Activated T-helper 17 cell treated with anti-CD3 and anti-CD28 coated beads, Interleukin-2, amount 50 U/mL, for 72 hours (primary cell): ENCODE measurements around the gene CAMK2A. TPM values are rescaled to one million over a fixed set of nuclear protein-coding genes. Genes with fewer than 3 reads are reported as not detected.
A peak's percentile ranks its signal among the peaks of the same experiment; 100 is the strongest.

Experiments used
- ATAC-seq: fragments of 150-1000 bp; cut with Tn5 transposase; replicated peaks from 2 replicates; pipeline ENCODE4 v1.10.0; 2021; ENCODE audit warnings: mild to moderate bottlenecking, moderate library complexity
- H3K27ac Mint-ChIP-seq: one replicate; pipeline ENCODE4 v1.8.0; 2022; ENCODE audit warnings: mixed read lengths
- H3K27me3 Mint-ChIP-seq: one replicate; pipeline ENCODE4 v1.8.0; 2022; ENCODE audit warnings: mixed read lengths
- H3K36me3 Mint-ChIP-seq: one replicate; pipeline ENCODE4 v1.8.0; 2022; ENCODE audit warnings: low read depth, mild to moderate bottlenecking, mixed read lengths
- H3K4me1 Mint-ChIP-seq: one replicate; pipeline ENCODE4 v1.8.0; 2022; ENCODE audit warnings: mixed read lengths
- H3K4me3 Mint-ChIP-seq: one replicate; pipeline ENCODE4 v1.8.0; 2022; ENCODE audit warnings: mild to moderate bottlenecking, mixed read lengths
- H3K9me3 Mint-ChIP-seq: one replicate; pipeline ENCODE4 v1.8.0; 2022; ENCODE audit warnings: mixed read lengths
- total RNA-seq, 2 donors: library from RNA; stranded (reverse); gene quantifications; one replicate each; pipeline ENCODE4 v1.2.3, GENCODE V29; 2022

The CAMK2A gene
- total RNA-seq, 2 donors from 2014 or later = not detected

DNA sequence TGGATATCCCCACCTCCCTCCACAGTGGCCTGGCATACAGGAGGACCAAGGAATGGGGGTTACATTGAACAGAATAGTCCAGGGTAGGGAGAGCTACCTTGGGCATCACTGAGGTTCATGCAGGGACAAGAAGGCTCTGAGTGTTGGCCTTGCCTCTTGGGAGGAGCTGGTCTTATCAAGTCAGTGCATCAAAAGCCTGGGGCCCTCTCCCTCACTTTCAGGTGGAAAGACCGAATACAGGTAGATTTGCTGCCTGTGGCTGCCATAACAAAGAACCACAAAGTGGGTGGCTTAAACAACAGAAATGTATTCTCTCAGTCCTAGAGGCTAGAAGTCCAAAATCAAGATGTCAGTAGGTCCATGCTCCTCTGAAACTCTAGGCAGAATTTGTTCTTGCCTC is 31.6 kb upstream of the CAMK2A start:
- no peaks in the 10 kb centered on the region for H3K4me1 Mint-ChIP-seq
- no peaks in the 10 kb centered on the region for H3K9me3 Mint-ChIP-seq
- no peak overlapping the region for H3K27ac Mint-ChIP-seq
- no peaks in the 10 kb centered on the region for H3K36me3 Mint-ChIP-seq
- peaks cover 5% of the 10 kb centered on the region for H3K27me3 Mint-ChIP-seq
- no peak overlapping the region for H3K4me3 Mint-ChIP-seq
- ATAC-seq = no peak

GRCh38 chr5:150320044-150320613 is 30.6 kb upstream of the CAMK2A start:
- Mint-ChIP-seq H3K4me3 (no peak overlapping the region), H3K4me1 (no peaks in the 10 kb centered on the region), H3K27ac (no peak overlapping the region), H3K36me3 (no peaks in the 10 kb centered on the region), H3K27me3 (peaks cover 5% of the 10 kb centered on the region), H3K9me3 (no peaks in the 10 kb centered on the region)
- ATAC-seq = no peak

GRCh38 chr5:150319484-150319790 is 29.9 kb upstream of the CAMK2A start:
- Mint-ChIP-seq H3K9me3 (no peaks in the 10 kb centered on the region), H3K27ac (no peak overlapping the region), H3K36me3 (no peaks in the 10 kb centered on the region), H3K4me3 (no peak overlapping the region), H3K4me1 (no peaks in the 10 kb centered on the region), H3K27me3 (peaks cover 5% of the 10 kb centered on the region)
- ATAC-seq = no peak

- H3K4me1 Mint-ChIP-seq = no peaks in the 10 kb centered on the region
- H3K27ac Mint-ChIP-seq = no peak overlapping the region
- no peaks in the 10 kb centered on the region for H3K9me3 Mint-ChIP-seq
- no peak overlapping the region for H3K4me3 Mint-ChIP-seq
- no peak for ATAC-seq
- H3K36me3 Mint-ChIP-seq = no peaks in the 10 kb centered on the region
- H3K27me3 Mint-ChIP-seq = peaks cover 5% of the 10 kb centered on the region
Measured at GRCh38 chr5:150318613-150319483, 29.3 kb upstream of the CAMK2A start.

- no peaks in the 10 kb centered on the region for H3K9me3 Mint-ChIP-seq
- H3K27me3 Mint-ChIP-seq = peaks cover 5% of the 10 kb centered on the region
- no peak overlapping the region for H3K4me3 Mint-ChIP-seq
- ATAC-seq = peak; percentile 83
- H3K36me3 Mint-ChIP-seq = no peaks in the 10 kb centered on the region
- H3K4me1 Mint-ChIP-seq = no peaks in the 10 kb centered on the region
- no peak overlapping the region for H3K27ac Mint-ChIP-seq
Measured at GRCh38 chr5:150317048-150318003, 27.8 kb upstream of the CAMK2A start.

- Mint-ChIP-seq H3K36me3 (no peaks in the 10 kb centered on the region), H3K27ac (no peak overlapping the region), H3K9me3 (no peaks in the 10 kb centered on the region), H3K4me3 (no peak overlapping the region), H3K4me1 (no peaks in the 10 kb centered on the region), H3K27me3 (peaks cover 5% of the 10 kb centered on the region)
- no peak for ATAC-seq
Measured at GRCh38 chr5:150316320-150316719, 26.7 kb upstream of the CAMK2A start.

DNA sequence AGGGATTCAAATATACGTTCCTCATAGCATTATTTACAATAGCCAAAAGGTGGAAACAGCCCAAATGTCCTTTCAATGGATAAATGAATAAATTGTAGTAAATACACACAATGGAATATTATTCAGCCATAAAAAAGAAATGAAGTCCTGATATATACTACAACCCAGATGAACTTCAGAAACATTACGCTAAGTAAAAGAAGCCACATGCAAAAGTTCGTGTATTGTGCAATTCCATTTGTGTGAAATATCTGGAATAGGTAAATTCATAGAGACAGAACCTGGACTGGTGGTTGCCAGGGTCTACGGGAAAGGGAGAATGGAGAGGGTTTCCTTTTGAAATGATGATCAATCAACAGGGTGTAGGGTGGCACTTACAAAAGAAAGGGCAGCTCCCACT is 25.7 kb upstream of the CAMK2A start:
- ATAC-seq = no peak

DNA sequence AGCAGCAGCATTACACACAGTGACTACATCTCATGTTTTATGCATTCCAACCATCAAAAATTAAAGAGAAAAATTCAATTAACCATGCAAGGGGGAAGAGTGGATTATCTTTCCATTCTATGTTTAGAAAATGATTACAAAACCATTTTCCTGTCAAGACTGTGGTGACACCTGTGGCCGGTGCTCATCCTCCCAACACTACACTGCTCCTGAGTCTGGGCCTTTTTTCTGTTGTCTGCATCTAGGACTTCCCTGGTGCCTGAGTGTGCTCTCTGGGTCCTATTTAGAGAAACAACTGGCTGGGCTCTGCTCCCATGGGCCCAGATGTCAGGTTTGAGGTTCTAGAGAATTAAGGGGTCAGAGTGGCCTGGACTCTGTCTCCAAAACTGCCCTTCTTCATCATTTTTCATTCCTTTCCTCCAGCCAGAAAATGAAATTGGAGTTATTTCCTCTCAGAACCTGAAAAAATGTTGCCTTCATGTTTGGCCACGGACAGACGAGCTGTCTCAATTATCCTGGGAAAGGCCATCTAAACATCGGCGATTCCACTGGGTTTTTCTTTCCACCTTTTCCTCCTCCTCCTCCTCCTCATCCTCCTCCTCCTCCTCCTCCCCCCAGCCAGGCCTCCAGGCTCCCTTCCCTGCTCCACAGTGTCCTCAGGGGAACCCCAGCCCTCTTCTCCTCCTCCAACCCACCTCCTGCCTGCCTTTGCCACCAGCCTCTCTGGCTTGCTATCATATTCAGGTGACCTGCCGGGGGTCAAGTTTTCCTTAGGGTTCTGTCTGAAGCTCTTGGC is 24.5 kb upstream of the CAMK2A start:
- no peak overlapping the region for H3K27ac Mint-ChIP-seq

More for the DNA sequence above, 25.7 kb upstream of the CAMK2A start:
- Mint-ChIP-seq H3K4me3 (no peak overlapping the region), H3K27ac (no peak overlapping the region), H3K4me1 (no peaks in the 10 kb centered on the region), H3K36me3 (no peaks in the 10 kb centered on the region), H3K9me3 (no peaks in the 10 kb centered on the region), H3K27me3 (peaks cover 5% of the 10 kb centered on the region)

GRCh38 chr5:150313501-150313900 is 23.9 kb upstream of the CAMK2A start:
- no peaks in the 10 kb centered on the region for H3K4me1 Mint-ChIP-seq

More for the DNA sequence above, 24.5 kb upstream of the CAMK2A start:
- no peaks in the 10 kb centered on the region for H3K36me3 Mint-ChIP-seq
- H3K27me3 Mint-ChIP-seq = peaks cover 5% of the 10 kb centered on the region
- no peak overlapping the region for H3K4me3 Mint-ChIP-seq
- no peak for ATAC-seq
- H3K9me3 Mint-ChIP-seq = no peaks in the 10 kb centered on the region
- no peaks in the 10 kb centered on the region for H3K4me1 Mint-ChIP-seq

DNA sequence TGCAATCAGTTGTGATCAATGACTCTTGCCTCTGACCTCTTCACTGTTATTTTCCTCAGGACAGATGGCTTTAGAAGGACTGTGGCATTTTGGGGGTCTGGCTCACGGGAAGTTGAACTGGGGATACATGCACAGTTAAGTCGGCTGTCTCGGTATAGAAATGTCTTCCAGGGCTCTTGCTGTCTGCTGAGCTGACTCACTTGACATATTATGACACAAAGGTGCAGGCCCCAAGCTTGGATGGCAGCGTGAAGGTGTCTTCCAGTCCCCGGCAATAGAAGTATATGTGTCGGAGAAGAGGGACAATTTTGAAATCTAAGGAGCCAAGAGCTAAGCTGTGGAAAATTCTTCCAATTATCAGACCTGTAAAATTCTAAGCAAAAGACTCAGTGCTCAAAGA is 22.9 kb upstream of the CAMK2A start:
- ATAC-seq = no peak

More at GRCh38 chr5:150313501-150313900, 23.9 kb upstream of the CAMK2A start:
- Mint-ChIP-seq H3K9me3 (no peaks in the 10 kb centered on the region), H3K4me3 (no peak overlapping the region), H3K27me3 (peaks cover 3% of the 10 kb centered on the region), H3K36me3 (no peaks in the 10 kb centered on the region), H3K27ac (no peak overlapping the region)
- ATAC-seq = no peak

DNA sequence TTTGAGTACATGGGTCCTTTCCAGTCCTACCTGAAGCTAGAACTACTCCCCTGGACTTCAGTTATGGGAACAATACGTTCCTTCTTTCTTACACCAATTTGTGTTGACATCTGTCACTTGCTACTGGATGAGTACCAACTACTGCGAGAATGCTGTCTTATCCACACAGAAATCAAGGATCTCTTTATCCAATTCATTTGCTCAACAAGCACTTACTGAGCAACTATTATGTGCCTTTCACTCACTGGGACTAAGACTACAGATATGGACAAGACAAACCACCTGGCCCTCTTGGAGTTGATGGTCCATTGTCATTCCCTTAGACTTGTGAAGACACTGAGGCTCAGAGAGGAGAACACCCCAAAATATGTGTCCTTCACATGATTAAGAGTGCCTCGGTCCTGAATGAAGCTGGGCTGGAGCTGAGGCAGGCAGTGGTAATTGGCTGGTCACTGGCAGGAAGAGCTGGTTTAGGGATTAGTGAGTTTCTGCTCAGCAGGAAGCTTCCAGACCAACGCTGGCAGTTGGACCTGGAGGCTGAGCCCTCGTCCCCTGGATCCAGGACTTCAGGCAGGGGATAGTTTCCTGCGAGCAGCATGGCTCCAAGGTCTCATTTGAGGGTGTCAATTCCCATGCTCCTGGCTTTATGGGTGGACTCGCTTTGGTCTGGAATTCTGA is 21.6 kb upstream of the CAMK2A start:
- H3K9me3 Mint-ChIP-seq = no peaks in the 10 kb centered on the region
- H3K4me3 Mint-ChIP-seq = no peak overlapping the region
- no peaks in the 10 kb centered on the region for H3K36me3 Mint-ChIP-seq
- no peaks in the 10 kb centered on the region for H3K4me1 Mint-ChIP-seq
- no peak for ATAC-seq
- no peak overlapping the region for H3K27ac Mint-ChIP-seq
- no peaks in the 10 kb centered on the region for H3K27me3 Mint-ChIP-seq

More for the DNA sequence above, 22.9 kb upstream of the CAMK2A start:
- H3K27me3 Mint-ChIP-seq = no peaks in the 10 kb centered on the region
- no peak overlapping the region for H3K4me3 Mint-ChIP-seq
- H3K36me3 Mint-ChIP-seq = no peaks in the 10 kb centered on the region
- H3K9me3 Mint-ChIP-seq = no peaks in the 10 kb centered on the region
- H3K4me1 Mint-ChIP-seq = no peaks in the 10 kb centered on the region
- H3K27ac Mint-ChIP-seq = no peak overlapping the region

GRCh38 chr5:150310246-150310645 is 20.7 kb upstream of the CAMK2A start:
- Mint-ChIP-seq H3K4me3 (no peak overlapping the region), H3K4me1 (no peaks in the 10 kb centered on the region), H3K9me3 (no peaks in the 10 kb centered on the region), H3K27me3 (no peaks in the 10 kb centered on the region), H3K27ac (no peak overlapping the region), H3K36me3 (no peaks in the 10 kb centered on the region)
- ATAC-seq = no peak

- H3K36me3 Mint-ChIP-seq = no peaks in the 10 kb centered on the region
- ATAC-seq = no peak
- no peak overlapping the region for H3K27ac Mint-ChIP-seq
- no peaks in the 10 kb centered on the region for H3K4me1 Mint-ChIP-seq
- H3K27me3 Mint-ChIP-seq = no peaks in the 10 kb centered on the region
- no peak overlapping the region for H3K4me3 Mint-ChIP-seq
- H3K9me3 Mint-ChIP-seq = no peaks in the 10 kb centered on the region
Measured at GRCh38 chr5:150309886-150310239, 20.3 kb upstream of the CAMK2A start.
